Tibial artery (tissue), 4 donors: Measurements from ENCODE around the gene ARNT2.
A peak's percentile ranks its signal among the peaks of the same experiment; 100 is the strongest.

Source experiments
- DNase-seq, 2 donors: peaks; one replicate each; pipeline ENCODE4 v3.0.0-alpha.2; 2019
- H3K27ac ChIP-seq, 2 donors: fragments of 200-600 bp; sonication (generic) in 1 of 2; 1 replicate in 1 of 2; 2 replicates in 1 of 2; pipeline ENCODE4 v1.5.1; 2018 to 2019; ENCODE audit warnings: mild to moderate bottlenecking in 1 of 2
- H3K27me3 ChIP-seq, 2 donors: fragments of 200-600 bp; sonication (generic) in 1 of 2; one replicate each; pipeline versions ENCODE4 v1.5.1 to v1.6.0; 2016 to 2019
- H3K36me3 ChIP-seq, 3 donors: fragments of 200-600 bp; sonication (generic) in 2 of 3; one replicate each; pipeline ENCODE4 v1.5.1; 2016 to 2019; ENCODE audit warnings: mild to moderate bottlenecking in 2 of 3
- H3K4me1 ChIP-seq, 4 donors: fragments of 200-600 bp; sonication (generic) in 2 of 4; 1 replicate in 3 of 4; 2 replicates in 1 of 4; pipeline ENCODE4 v1.5.1; 2016 to 2019
- H3K4me3 ChIP-seq, 2 donors: fragments of 200-600 bp; sonication (generic) in 1 of 2; 1 replicate in 1 of 2; 2 replicates in 1 of 2; pipeline ENCODE4 v1.5.1; 2018 to 2019; ENCODE audit warnings: mild to moderate bottlenecking in 2 of 2
- H3K9me3 ChIP-seq, 3 donors: fragments of 200-600 bp; sonication (generic) in 1 of 3; one replicate each; pipeline ENCODE4 v1.5.1; 2016 to 2019
- CTCF ChIP-seq, 2 experiments: fragments of 200-600 bp in 1 of 2; fragments of 450-650 bp in 1 of 2; IDR thresholded peaks; one replicate each; pipeline ENCODE4 v1.5.1; 2017 to 2019; ENCODE audit warnings: antibody characterized with exemption in 2 of 2, mild to moderate bottlenecking in 1 of 2, moderate library complexity in 1 of 2
- intact Hi-C: fragments of 100-400 bp; cut with DNase I; formaldehyde crosslinking; loops from one replicate; pipeline ENCODE4 v1.15.0; 2023; ENCODE audit warnings: low total_unique reads

ARNT2 gene

GRCh38 chr15:80399508-80399907, 4.7 kb upstream of the ARNT2 start:
- intact Hi-C loops = loop anchor here (10.0 kb wide), 1 partner anchor 345 kb away; the partner anchor contains the start of gene ZFAND6
- Histone ChIP-seq H3K27me3 (no peaks in the 10 kb centered on the region), H3K4me1 (peaks cover 0 to 31% (median 15%) of the 10 kb centered on the region in 4 donors), H3K36me3 (no peaks in the 10 kb centered on the region), H3K4me3 (no peak overlapping the region), H3K27ac (no peak overlapping the region), H3K9me3 (no peaks in the 10 kb centered on the region)
- no peak for TF ChIP-seq CTCF (IDR thresholded peaks at IDR 0.05)
- DNase-seq = no peak

DNA sequence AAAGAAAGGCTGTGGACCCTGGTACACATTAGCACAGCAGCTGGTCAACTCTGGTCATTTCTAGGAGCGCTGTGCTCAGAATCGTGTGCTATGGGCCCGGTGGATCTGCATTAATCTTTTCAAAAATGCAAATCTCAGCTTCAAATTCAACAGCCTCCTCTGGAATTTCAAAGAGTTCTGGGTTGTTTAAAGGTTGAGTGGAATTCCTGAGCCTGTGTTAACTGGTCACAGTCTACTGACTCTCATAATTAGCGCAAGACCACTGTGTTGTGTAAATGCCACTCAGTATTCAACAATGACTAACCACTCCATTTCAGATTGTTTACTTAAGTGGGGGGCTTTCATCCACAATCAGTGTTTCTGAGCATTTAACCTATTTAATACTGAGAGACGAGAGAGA, 2.7 kb upstream of the ARNT2 start:
- no peaks in the 10 kb centered on the region for H3K36me3 ChIP-seq
- H3K4me1 ChIP-seq = peaks cover 0 to 42% (median 21%) of the 10 kb centered on the region in 4 donors
- no peaks in the 10 kb centered on the region for H3K9me3 ChIP-seq
- H3K27me3 ChIP-seq = no peaks in the 10 kb centered on the region
- peak overlapping the region; percentile 84 to 86 for H3K27ac ChIP-seq
- intact Hi-C loops = no loop called here
- no peak for DNase-seq
- TF ChIP-seq CTCF (IDR thresholded peaks at IDR 0.05) = no peak
- no peak overlapping the region for H3K4me3 ChIP-seq

DNA sequence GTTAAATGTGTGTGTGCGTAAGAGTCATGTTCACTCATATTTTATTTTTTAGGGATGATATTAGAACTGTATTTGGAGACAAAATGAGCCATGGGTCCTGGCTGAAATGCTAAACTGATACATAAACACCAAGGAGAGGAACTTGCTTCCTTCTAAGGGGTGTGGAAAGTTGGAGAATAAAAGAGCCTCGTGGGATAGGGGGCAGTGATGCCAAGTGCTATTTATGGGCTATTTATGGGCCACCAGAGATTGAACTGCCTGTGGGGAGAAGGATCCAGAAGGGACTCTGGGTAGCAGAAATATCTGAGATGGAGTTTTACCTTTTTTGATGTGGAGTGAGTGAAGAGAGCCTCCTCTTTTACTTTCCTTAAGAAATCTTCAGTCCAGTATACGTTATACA, 1.8 kb upstream of the ARNT2 start:
- no peak for TF ChIP-seq CTCF (IDR thresholded peaks at IDR 0.05)
- Histone ChIP-seq H3K27me3 (no peaks in the 10 kb centered on the region), H3K9me3 (no peaks in the 10 kb centered on the region), H3K27ac (peak overlapping the region; percentile 84 to 86), H3K4me1 (peaks cover 0 to 42% (median 21%) of the 10 kb centered on the region in 4 donors), H3K36me3 (no peaks in the 10 kb centered on the region), H3K4me3 (peak overlapping the region in 1 of 2 donors; percentile 12)
- intact Hi-C loops = no loop called here
- DNase-seq = peak in 1 of 2 donors; percentile 72

GRCh38 chr15:80403712-80404056, 498 bp upstream of the ARNT2 start:
- intact Hi-C loops = no loop called here
- Histone ChIP-seq H3K27ac (peak overlapping the region; percentile 84 to 86), H3K4me3 (peak overlapping the region; percentile 62 to 72), H3K9me3 (no peaks in the 10 kb centered on the region), H3K4me1 (peaks cover 0 to 42% (median 21%) of the 10 kb centered on the region in 4 donors), H3K36me3 (no peaks in the 10 kb centered on the region), H3K27me3 (no peaks in the 10 kb centered on the region)
- TF ChIP-seq CTCF (IDR thresholded peaks at IDR 0.05) = no peak
- no peak for DNase-seq

DNA sequence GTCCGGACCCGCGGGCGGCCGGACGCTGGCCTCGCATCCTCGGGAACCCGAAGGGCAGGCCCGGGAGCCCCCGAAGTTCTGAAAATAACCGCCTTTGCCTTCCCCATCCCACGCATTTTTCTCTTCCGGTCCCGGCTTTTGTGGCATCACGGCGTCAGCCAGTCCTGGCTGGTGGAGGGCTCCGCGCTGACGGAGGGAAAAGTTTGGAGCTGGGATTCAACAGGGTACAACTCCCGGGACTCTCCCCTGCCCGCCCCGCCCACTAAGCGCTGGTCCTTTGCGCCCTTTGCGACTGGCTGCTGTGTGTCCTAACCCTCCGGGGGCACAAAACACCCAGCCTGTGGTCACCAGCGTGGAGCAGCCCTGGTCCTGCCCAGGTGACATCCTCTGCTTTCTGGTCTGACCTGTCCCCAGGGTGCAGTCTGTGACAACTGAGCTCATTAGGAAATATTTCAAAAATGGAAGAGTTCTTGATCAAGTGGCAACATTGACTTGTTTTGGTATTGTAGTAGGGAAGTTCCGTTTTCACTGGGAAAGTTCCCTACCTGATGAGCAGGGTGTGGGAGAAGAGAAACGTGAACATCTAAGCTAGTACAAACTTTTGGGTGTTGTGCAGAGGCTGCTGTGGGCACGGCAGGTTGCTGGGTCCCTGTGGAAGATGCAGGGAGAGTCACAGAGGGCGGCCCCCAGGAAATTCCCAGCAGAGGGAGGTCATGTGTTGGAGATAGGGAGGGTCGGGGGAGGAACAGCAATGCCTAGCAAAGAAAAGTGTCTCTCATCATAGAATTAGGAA, 775 bp downstream of the ARNT2 start:
- TF ChIP-seq CTCF (IDR thresholded peaks at IDR 0.05) = no peak
- Histone ChIP-seq H3K36me3 (no peaks in the 10 kb centered on the region), H3K27me3 (no peaks in the 10 kb centered on the region), H3K4me1 (peaks cover 0 to 48% (median 21%) of the 10 kb centered on the region in 4 donors), H3K9me3 (no peaks in the 10 kb centered on the region), H3K27ac (peak overlapping the region; percentile 84 to 86), H3K4me3 (peak overlapping the region; percentile 62 to 72)
- intact Hi-C loops = no loop called here
- peak in 1 of 2 donors; percentile 85 for DNase-seq
